ENCODE results near the gene METTL27. TPM values are rescaled to one million over a fixed set of nuclear protein-coding genes. Genes with fewer than 3 reads are reported as not detected.

Gene METTL27
- polyA plus RNA-seq, 2 donors, result 0.45 to 1.1 TPM

GRCh38 chr7:73882047-73882402 is 39.7 kb upstream of the METTL27 start:
- H3K27ac ChIP-seq (ENCODE audit: low read depth in 2 of 2, low read length in 1 of 2), result no peak overlapping the region

DNA sequence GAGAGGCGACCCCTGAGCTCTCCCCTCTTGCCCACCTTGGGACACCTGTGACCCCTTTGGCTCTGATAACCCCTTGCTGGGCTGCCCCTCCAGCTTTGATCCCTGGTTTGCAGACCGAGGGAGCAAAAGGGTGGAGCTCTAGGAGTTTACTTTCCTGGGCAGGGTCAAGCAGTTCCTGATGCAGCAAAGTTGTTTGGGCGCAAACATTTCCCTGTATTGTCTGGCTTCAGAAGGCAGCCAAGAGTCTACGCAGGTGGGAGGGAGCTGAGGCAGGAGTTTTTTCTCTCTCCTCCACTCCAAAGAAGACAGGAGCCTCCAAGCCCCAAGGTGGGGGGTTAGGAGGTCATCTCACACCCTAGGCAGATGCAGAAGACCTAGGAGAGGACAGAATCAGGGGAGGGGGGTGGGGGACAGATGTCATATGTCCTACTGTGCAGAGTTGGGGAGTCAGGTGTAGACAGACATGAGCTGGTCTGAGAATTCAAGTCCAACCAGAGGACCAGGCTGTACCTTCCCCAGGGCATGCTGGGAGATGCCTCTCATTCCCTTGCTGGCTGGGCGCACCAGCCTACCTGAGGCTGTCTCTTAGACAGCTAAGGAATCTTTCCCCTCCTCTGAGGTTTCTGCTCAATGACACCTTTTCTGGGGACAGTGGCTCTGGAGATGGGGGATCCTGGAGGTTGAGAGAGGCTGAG is 39.2 kb upstream of the METTL27 start:
- Histone ChIP-seq H3K4me3 (ENCODE audit: low read depth in 1 of 2, low read length in 2 of 2) (no peak overlapping the region), H3K4me1 (ENCODE audit: control insufficient read depth in 2 of 2, insufficient read depth in 2 of 2, low read length in 1 of 2) (peaks cover 0 to 12% of the 10 kb centered on the region in 2 donors), H3K27me3 (ENCODE audit: control insufficient read depth in 1 of 2, insufficient read depth in 2 of 2, low read length in 2 of 2) (no peaks in the 10 kb centered on the region), H3K9me3 (ENCODE audit: control insufficient read depth in 2 of 2, insufficient read depth in 1 of 2, low read depth in 1 of 2, low read length in 1 of 2) (no peaks in the 10 kb centered on the region), H3K27ac (ENCODE audit: low read depth in 2 of 2, low read length in 1 of 2) (peak overlapping the region in 1 of 2 donors; percentile 40), H3K36me3 (ENCODE audit: control insufficient read depth in 2 of 2, insufficient read depth in 2 of 2, low read length in 1 of 2) (no peaks in the 10 kb centered on the region)
- 34 to 39% methylated on average over 5 of the region's 5 CpGs for WGBS, 2 donors

More at GRCh38 chr7:73882047-73882402, 39.7 kb upstream of the METTL27 start:
- peaks cover 0 to 16% of the 10 kb centered on the region in 2 donors for H3K4me1 ChIP-seq (ENCODE audit: control insufficient read depth in 2 of 2, insufficient read depth in 2 of 2, low read length in 1 of 2)
- no peaks in the 10 kb centered on the region for H3K9me3 ChIP-seq (ENCODE audit: control insufficient read depth in 2 of 2, insufficient read depth in 1 of 2, low read depth in 1 of 2, low read length in 1 of 2)
- H3K4me3 ChIP-seq (ENCODE audit: low read depth in 1 of 2, low read length in 2 of 2), result no peak overlapping the region
- 80 to 86% methylated on average over 3 of the region's 3 CpGs for WGBS, 2 donors
- H3K27me3 ChIP-seq (ENCODE audit: control insufficient read depth in 1 of 2, insufficient read depth in 2 of 2, low read length in 2 of 2), result no peaks in the 10 kb centered on the region
- H3K36me3 ChIP-seq (ENCODE audit: control insufficient read depth in 2 of 2, insufficient read depth in 2 of 2, low read length in 1 of 2), result no peaks in the 10 kb centered on the region

DNA sequence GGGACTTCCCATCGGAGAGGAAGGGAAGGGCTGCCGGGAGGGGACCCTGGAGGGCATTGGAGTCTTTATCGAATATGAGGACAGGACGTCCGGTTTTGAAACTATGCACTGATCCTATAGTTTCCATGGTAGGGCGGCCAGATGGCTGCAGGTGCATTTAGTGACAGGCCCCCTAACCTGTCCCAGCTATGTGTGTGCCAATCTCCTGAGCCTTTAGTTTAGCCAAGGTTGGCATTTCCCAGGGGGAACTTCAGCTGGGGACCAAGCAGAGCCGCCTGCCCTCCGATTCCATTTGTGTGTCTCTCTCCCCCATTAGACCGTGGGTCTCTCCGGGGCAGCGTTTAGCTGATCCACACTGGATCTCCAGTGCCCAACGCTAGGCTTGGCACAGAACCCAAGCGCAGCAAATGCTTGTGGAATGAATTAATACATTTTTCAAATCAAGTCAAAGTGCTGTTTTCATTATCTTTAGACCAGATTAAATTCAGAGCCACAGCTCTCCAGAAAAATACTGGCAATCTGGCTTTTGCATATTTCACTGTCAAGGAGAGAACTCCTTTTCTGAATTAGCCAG is 38.5 kb upstream of the METTL27 start:
- peak overlapping the region; percentile 24 to 40 for H3K27ac ChIP-seq (ENCODE audit: low read depth in 2 of 2, low read length in 1 of 2)
- peaks cover 0 to 8% of the 10 kb centered on the region in 2 donors for H3K4me1 ChIP-seq (ENCODE audit: control insufficient read depth in 2 of 2, insufficient read depth in 2 of 2, low read length in 1 of 2)
- H3K36me3 ChIP-seq (ENCODE audit: control insufficient read depth in 2 of 2, insufficient read depth in 2 of 2, low read length in 1 of 2), result no peaks in the 10 kb centered on the region
- no peaks in the 10 kb centered on the region for H3K9me3 ChIP-seq (ENCODE audit: control insufficient read depth in 2 of 2, insufficient read depth in 1 of 2, low read depth in 1 of 2, low read length in 1 of 2)
- no peak overlapping the region for H3K4me3 ChIP-seq (ENCODE audit: low read depth in 1 of 2, low read length in 2 of 2)
- no peaks in the 10 kb centered on the region for H3K27me3 ChIP-seq (ENCODE audit: control insufficient read depth in 1 of 2, insufficient read depth in 2 of 2, low read length in 2 of 2)
- WGBS, 2 donors, result 30 to 51% methylated on average over 13 of the region's 13 CpGs

GRCh38 chr7:73879977-73880681 is 37.8 kb upstream of the METTL27 start:
- peaks cover 0 to 8% of the 10 kb centered on the region in 2 donors for H3K4me1 ChIP-seq (ENCODE audit: control insufficient read depth in 2 of 2, insufficient read depth in 2 of 2, low read length in 1 of 2)
- 53 to 59% methylated on average over 18 of the region's 18 CpGs for WGBS, 2 donors
- H3K9me3 ChIP-seq (ENCODE audit: control insufficient read depth in 2 of 2, insufficient read depth in 1 of 2, low read depth in 1 of 2, low read length in 1 of 2), result no peaks in the 10 kb centered on the region
- H3K27me3 ChIP-seq (ENCODE audit: control insufficient read depth in 1 of 2, insufficient read depth in 2 of 2, low read length in 2 of 2), result no peaks in the 10 kb centered on the region
- no peaks in the 10 kb centered on the region for H3K36me3 ChIP-seq (ENCODE audit: control insufficient read depth in 2 of 2, insufficient read depth in 2 of 2, low read length in 1 of 2)
- H3K27ac ChIP-seq (ENCODE audit: low read depth in 2 of 2, low read length in 1 of 2), result peak overlapping the region; percentile 18 to 25
- H3K4me3 ChIP-seq (ENCODE audit: low read depth in 1 of 2, low read length in 2 of 2), result no peak overlapping the region

GRCh38 chr7:73876973-73877372 is 34.7 kb upstream of the METTL27 start:
- WGBS, 2 donors, result 84 to 85% methylated on average over 12 of the region's 12 CpGs

DNA sequence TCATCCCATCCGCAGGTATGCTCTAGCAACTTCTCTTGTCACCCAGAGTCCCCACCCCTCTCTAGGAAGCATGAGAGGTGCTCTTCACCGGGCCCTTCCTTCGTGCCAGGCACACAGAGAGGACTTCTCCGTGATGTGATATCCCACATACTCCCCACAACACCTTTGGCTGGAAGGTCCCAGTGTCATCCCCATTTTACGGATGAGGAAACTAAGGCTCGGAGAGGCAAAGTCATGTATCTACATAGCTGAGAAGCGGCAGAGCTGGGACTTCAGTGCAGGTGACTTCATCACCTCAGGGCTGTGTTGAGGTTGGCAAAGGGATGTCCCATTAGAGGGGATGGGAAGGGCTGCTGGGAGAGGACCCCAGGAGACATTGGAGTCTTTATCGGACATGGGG is 34.0 kb upstream of the METTL27 start:
- Histone ChIP-seq H3K4me1 (ENCODE audit: control insufficient read depth in 2 of 2, insufficient read depth in 2 of 2, low read length in 1 of 2) (peaks cover 0 to 8% of the 10 kb centered on the region in 2 donors), H3K4me3 (ENCODE audit: low read depth in 1 of 2, low read length in 2 of 2) (no peak overlapping the region), H3K9me3 (ENCODE audit: control insufficient read depth in 2 of 2, insufficient read depth in 1 of 2, low read depth in 1 of 2, low read length in 1 of 2) (no peaks in the 10 kb centered on the region), H3K27ac (ENCODE audit: low read depth in 2 of 2, low read length in 1 of 2) (no peak overlapping the region), H3K36me3 (ENCODE audit: control insufficient read depth in 2 of 2, insufficient read depth in 2 of 2, low read length in 1 of 2) (no peaks in the 10 kb centered on the region), H3K27me3 (ENCODE audit: control insufficient read depth in 1 of 2, insufficient read depth in 2 of 2, low read length in 2 of 2) (no peaks in the 10 kb centered on the region)
- 94 to 95% methylated on average over 8 of the region's 8 CpGs for WGBS, 2 donors

More at GRCh38 chr7:73876973-73877372, 34.7 kb upstream of the METTL27 start:
- no peak overlapping the region for H3K4me3 ChIP-seq (ENCODE audit: low read depth in 1 of 2, low read length in 2 of 2)
- H3K27ac ChIP-seq (ENCODE audit: low read depth in 2 of 2, low read length in 1 of 2), result no peak overlapping the region
- peaks cover 0 to 8% of the 10 kb centered on the region in 2 donors for H3K4me1 ChIP-seq (ENCODE audit: control insufficient read depth in 2 of 2, insufficient read depth in 2 of 2, low read length in 1 of 2)
- no peaks in the 10 kb centered on the region for H3K9me3 ChIP-seq (ENCODE audit: control insufficient read depth in 2 of 2, insufficient read depth in 1 of 2, low read depth in 1 of 2, low read length in 1 of 2)
- H3K36me3 ChIP-seq (ENCODE audit: control insufficient read depth in 2 of 2, insufficient read depth in 2 of 2, low read length in 1 of 2), result no peaks in the 10 kb centered on the region
- no peaks in the 10 kb centered on the region for H3K27me3 ChIP-seq (ENCODE audit: control insufficient read depth in 1 of 2, insufficient read depth in 2 of 2, low read length in 2 of 2)

- no peak overlapping the region for H3K27ac ChIP-seq (ENCODE audit: low read depth in 2 of 2, low read length in 1 of 2)
- H3K4me3 ChIP-seq (ENCODE audit: low read depth in 1 of 2, low read length in 2 of 2), result no peak overlapping the region
- H3K36me3 ChIP-seq (ENCODE audit: control insufficient read depth in 2 of 2, insufficient read depth in 2 of 2, low read length in 1 of 2), result no peaks in the 10 kb centered on the region
- no peaks in the 10 kb centered on the region for H3K4me1 ChIP-seq (ENCODE audit: control insufficient read depth in 2 of 2, insufficient read depth in 2 of 2, low read length in 1 of 2)
- no peaks in the 10 kb centered on the region for H3K27me3 ChIP-seq (ENCODE audit: control insufficient read depth in 1 of 2, insufficient read depth in 2 of 2, low read length in 2 of 2)
- H3K9me3 ChIP-seq (ENCODE audit: control insufficient read depth in 2 of 2, insufficient read depth in 1 of 2, low read depth in 1 of 2, low read length in 1 of 2), result no peaks in the 10 kb centered on the region
- 65 to 74% methylated on average over 13 of the region's 13 CpGs for WGBS, 2 donors
These were observed 30.0 kb upstream of the METTL27 start for GRCh38 chr7:73872056-73872908.

DNA sequence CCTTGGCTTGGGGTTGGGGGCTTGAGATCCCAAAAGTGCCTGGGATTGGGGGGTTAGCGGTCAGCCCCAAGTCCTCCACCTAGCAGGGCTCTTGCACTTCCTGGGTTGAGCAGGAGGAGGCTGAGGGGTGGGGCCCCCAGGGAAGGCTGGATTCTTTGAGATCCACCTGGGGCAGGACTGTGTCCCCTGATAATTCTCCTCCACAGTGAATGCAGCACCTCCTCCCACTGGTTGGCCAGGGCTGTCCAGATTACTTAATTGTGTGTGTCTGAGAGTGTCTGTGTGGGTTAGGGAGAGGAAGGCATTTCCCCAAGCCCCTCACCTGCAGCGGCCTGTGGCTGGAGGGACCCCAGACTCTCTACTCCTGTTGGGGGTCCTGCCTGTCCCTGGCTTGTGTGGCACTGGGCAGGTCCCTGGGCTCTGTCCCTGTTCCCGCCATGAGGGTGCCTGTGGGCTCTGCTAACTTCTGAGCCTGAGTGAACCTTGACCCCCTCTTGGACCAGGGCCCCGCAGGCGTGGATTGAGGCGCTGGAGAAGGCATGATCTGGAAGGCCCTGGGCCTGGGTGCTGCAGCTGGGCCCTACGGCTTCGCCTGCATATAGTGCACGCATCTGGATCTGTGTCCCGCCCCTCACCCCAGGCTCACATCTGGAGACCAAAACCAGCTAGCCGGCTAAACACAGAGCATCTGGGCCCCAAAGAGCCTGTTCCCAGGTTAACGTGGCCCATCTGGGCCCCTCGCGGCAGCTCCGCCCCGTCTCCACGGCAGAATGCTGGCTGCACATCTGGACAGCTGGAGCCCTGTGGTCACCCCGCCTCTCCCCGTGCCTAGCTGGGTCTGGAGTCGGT is 29.1 kb upstream of the METTL27 start:
- no peaks in the 10 kb centered on the region for H3K9me3 ChIP-seq (ENCODE audit: control insufficient read depth in 2 of 2, insufficient read depth in 1 of 2, low read depth in 1 of 2, low read length in 1 of 2)
- 63 to 66% methylated on average over 20 of the region's 20 CpGs for WGBS, 2 donors
- no peaks in the 10 kb centered on the region for H3K27me3 ChIP-seq (ENCODE audit: control insufficient read depth in 1 of 2, insufficient read depth in 2 of 2, low read length in 2 of 2)
- no peak overlapping the region for H3K4me3 ChIP-seq (ENCODE audit: low read depth in 1 of 2, low read length in 2 of 2)
- no peak overlapping the region for H3K27ac ChIP-seq (ENCODE audit: low read depth in 2 of 2, low read length in 1 of 2)
- no peaks in the 10 kb centered on the region for H3K36me3 ChIP-seq (ENCODE audit: control insufficient read depth in 2 of 2, insufficient read depth in 2 of 2, low read length in 1 of 2)
- no peaks in the 10 kb centered on the region for H3K4me1 ChIP-seq (ENCODE audit: control insufficient read depth in 2 of 2, insufficient read depth in 2 of 2, low read length in 1 of 2)
